RPMI8226 (cell line): ENCODE data around the gene PTPRT.

Source experiments
- DNase-seq: peaks from one replicate; pipeline ENCODE4 v3.0.0-alpha.2; 2015

PTPRT gene

GRCh38 chr20:42432496-42433334, 757.0 kb downstream of the PTPRT start:
- DNase-seq = no peak

GRCh38 chr20:42430598-42430997, 759.1 kb downstream of the PTPRT start:
- DNase-seq = no peak

DNA sequence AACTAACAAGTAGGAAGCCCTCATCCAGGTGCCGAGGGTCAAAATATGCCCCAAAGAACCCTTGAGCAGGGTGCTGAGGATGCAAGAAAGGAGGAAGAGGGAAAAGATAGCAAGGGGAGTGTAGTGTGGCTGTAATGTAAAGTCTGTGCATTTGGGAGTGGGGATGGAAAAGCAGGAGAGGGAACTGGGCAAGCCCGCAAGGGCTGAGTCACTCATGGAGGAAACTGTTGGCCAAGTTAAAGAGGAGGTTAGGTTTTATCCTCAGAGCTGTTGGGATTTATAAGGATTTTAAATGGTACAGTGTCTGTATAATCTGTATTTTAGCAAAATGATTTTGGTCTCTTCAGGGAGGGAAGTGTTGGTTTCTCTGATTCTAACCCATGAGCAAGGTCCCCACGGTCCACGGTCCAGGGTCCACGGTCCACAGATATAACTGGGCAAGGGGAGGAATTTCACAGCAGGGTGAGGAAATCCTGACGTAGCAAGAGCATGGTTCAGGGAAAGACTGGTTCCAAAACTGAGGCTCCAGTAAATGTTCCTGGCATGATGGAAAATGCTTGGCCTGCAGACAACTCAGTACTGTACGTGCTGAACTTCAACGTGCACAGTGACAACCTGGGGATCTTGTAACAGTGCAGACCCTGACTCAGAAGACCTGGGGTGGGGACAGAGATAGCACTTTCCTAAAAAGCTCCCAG, 759.8 kb downstream of the PTPRT start:
- no peak for DNase-seq

- no peak for DNase-seq
Observed at GRCh38 chr20:42419814-42420532, 769.7 kb downstream of the PTPRT start.

GRCh38 chr20:42406826-42407225, 782.9 kb downstream of the PTPRT start:
- DNase-seq = no peak

- DNase-seq = no peak
Observed at GRCh38 chr20:42402455-42402854, 787.3 kb downstream of the PTPRT start.

- DNase-seq = no peak
Observed at GRCh38 chr20:42401613-42402012, 788.1 kb downstream of the PTPRT start.

DNA sequence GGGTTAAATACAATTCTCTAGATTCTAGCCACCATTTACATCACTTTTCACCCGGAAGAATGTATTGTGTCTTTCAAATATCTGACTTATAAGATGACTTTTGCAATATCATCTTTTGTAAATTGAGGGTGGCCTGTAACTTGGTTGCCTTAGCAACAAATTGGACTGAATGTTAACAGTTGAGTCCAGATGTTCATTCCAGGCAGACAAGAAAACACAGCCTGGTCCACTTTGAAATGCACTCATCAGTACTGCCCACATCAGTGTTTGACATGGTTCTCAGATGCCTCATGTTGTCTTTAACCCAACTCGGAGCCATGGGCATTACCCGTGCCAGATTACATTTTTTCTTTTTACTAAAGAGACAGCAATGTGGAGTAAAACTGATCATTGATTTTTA, 789.9 kb downstream of the PTPRT start:
- no peak for DNase-seq

DNA sequence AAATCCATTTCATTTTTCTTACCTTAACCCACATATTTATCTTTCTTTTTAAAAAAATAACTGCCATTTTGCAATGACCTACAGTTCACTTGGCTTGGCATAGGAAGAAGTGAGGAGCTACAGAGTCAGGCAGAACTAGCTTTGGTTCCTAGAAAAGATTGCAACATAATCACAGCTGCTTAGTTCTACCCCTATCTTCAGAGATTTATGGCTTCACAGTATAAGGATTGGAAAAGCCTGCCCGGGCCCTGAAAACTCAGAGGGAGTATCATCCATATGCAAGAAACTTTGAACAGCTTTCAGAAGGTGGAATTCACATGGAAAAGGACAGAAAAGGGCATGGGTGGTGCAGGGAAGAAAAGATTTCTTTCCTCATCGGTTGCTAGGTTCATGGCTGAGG, 797.3 kb downstream of the PTPRT start:
- no peak for DNase-seq

- DNase-seq = no peak
Observed at GRCh38 chr20:42391807-42392206, 797.9 kb downstream of the PTPRT start.

DNA sequence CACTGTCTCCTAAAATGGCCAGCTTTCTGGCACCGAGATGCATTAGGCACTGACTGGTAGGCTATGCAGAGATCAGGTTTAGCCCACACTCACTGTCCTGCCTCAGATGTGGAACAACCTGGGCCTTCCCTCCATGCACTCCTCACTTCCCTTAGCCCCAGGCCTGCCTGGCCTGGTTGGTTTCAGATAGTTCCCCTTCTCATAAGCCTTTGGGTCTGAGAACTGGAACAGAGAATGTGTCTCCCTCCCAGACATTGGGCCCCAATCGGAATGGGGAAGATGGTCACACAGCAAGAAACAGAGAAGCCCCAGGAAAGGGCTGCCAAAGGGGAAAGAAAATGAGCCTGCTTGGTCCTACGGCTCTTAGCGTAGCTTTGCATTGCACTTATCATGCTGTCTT, 809.4 kb downstream of the PTPRT start:
- DNase-seq = no peak

DNA sequence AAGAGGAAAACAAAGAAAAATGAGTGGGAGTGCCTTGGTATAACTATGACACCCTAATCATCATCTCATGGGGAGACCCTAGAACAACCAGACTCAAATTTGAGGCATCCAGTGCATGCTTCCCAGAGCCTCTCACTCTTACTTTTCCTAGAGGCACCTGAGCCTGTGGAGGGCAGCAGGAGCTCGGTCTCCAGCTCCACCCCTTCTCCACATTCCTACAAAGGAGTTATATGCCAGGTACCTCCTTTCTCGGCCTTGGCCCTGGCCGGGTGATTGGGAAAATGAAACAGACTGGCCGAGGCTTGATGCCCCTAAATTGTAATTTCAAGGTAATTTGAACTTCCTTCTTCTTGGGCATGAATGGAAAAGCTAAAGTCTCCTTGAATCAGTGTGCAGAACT, 810.3 kb downstream of the PTPRT start:
- no peak for DNase-seq

DNA sequence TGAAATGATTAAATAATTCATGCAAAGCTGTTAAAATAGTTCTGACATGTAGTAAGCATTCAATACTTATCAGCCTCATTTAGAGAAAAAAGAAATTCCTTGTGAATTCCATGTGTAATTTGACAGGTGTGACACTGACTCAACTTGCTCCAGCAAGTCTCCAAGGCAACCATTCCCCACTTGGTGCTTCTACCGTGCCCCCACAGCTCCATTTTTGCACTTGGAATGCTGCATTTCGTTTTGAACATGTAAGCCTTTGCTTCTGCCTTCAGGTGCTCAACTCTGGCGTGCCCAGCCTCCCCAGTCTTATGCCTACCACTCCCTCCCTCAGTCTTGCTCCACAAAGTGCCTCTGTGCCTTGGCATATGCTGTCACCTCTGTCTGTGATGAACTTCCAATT, 810.9 kb downstream of the PTPRT start:
- DNase-seq = no peak

DNA sequence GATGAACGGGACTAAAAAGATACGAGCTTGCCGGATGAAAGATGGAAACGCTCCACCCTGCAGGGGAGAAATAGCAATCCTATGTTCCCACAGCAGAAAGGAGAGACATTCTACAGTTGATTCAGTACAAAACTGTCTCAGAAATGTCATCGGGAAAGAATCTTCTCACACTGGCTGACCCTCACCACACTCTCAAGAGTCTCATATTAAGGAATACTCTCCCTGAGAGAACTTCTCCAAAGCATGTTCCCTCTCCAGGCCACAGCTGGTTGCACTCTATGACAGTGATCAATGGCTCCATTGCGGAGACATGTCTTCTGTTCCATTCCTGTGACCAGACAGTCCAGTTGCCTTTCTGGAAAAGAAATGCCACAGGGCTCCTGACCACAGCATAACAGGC, 813.6 kb downstream of the PTPRT start:
- no peak for DNase-seq

- no peak for DNase-seq
Observed at GRCh38 chr20:42373049-42373448, 816.7 kb downstream of the PTPRT start.

- DNase-seq = no peak
Observed at GRCh38 chr20:42370075-42370474, 819.6 kb downstream of the PTPRT start.

GRCh38 chr20:42368910-42369309, 820.8 kb downstream of the PTPRT start:
- DNase-seq = no peak

GRCh38 chr20:42366626-42367025, 823.1 kb downstream of the PTPRT start:
- no peak for DNase-seq

DNA sequence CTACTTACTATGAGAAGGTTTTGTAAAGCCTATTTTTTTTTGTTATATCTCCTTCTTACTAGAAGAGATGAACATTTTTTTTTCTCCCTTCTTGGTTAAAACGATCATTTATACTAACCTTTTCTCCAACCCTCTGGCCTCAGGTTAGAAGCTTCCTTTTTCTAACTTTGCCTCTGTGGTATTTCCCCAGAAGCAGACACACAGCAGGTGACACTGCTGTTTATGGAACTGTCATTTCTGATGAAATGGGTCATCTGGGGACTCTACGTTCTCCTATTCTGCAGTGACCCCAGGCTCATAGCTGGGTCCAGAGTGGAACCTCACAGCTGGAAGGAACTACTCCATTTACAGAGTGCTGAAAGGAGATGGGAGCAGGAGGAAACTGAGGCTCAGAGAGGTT, 825.3 kb downstream of the PTPRT start:
- no peak for DNase-seq

GRCh38 chr20:42361402-42361970, 828.2 kb downstream of the PTPRT start:
- DNase-seq = no peak

DNA sequence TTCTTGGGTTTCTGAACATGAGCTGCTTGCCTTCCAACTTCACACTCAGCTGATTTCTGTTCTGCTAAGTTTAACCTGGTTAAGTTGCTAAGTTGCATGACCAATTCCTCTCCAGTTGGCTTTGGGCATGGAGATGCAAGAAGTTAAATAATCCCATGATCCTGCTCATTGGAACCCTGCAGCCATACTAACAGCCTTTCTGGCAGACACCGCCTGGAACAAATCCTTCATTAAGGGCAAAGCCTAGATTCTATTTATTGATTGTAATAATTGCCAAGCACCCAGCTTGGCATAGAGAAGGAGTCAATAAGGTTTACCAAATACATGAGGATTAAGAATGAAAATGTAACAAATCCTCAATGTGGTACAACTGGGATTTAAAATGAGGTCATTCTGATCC, 829.1 kb downstream of the PTPRT start:
- no peak for DNase-seq

DNA sequence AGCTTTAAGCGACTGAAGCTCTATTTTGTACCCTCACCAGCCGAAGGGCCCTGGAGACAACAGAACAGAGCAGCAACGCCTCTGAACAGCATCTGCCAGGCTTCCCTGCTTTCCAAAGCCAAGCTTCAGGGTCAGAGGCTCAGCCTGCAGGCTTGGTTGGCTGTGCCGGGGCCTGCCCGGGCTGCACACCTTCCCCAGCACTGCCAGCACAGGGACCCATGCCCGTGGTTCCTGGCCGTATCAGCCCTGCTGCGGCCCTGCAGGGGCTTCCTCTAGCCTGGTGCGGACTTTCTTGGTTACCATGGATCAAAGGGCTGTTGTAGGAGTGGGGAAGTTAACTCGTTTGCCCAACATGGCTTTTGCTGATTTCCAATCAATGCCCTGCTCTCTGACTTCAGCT, 830.1 kb downstream of the PTPRT start:
- no peak for DNase-seq

- DNase-seq = no peak
Observed at GRCh38 chr20:42352096-42352495, 837.6 kb downstream of the PTPRT start.

DNA sequence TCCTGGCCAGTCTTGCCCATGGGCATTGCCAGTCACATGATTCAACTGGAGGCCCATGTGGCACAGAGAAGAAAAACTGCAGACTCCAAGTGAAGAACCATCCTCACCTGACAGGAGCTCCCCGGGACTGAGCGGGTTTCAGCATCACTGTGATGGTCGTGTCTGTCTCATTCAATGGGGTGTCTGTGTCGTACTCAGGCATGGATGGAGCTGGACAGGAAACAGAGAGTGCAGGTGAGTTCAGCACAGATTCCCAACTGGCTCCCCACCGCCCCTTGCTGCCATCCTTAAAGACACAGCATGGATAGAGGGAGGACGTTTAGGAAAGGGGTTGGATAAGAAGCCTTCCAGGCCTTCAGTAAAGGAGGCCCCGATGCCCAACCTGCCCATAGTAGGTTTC, 839.2 kb downstream of the PTPRT start:
- DNase-seq = no peak
